Naive thymus-derived CD4-positive, alpha-beta T cell (primary cell): ENCODE measurements around the gene E2F6. TPM values are rescaled to one million over a fixed set of nuclear protein-coding genes. Genes with fewer than 3 reads are reported as not detected.

Experiments used
- ATAC-seq: fragments of 150-1000 bp; cut with Tn5 transposase; 2 replicates; pipeline ENCODE4 v1.10.0; 2021; ENCODE audit warnings: mild to moderate bottlenecking, moderate library complexity
- CTCF ChIA-PET: fragments of 350-600 bp; sonication (Branson Sonifier 250); formaldehyde crosslinking; loops from one replicate; lab custom pipeline; 2021; ENCODE audit warnings: antibody characterized with exemption; lab: Charles Lee
- POLR2A ChIA-PET: fragments of 350-600 bp; sonication (Branson Sonifier 250); formaldehyde crosslinking; loops from one replicate; lab custom pipeline; 2021; ENCODE audit warnings: antibody characterized with exemption, inconsistent platforms; lab: Charles Lee
- DNase-seq, 9 donors: peaks; one replicate each; pipeline versions ENCODE4 v3.0.0 to v3.0.0-alpha.2; 2020 to 2022; ENCODE audit warnings: mixed read lengths in 1 of 9
- H3K27ac ChIP-seq: one replicate; pipeline ENCODE4 v1.7.0; 2013; ENCODE audit warnings: mild to moderate bottlenecking, low read depth, low read length, moderate library complexity
- H3K27me3 ChIP-seq, 2 donors: one replicate each; pipeline ENCODE4 v1.7.0; 2013; ENCODE audit warnings: low read length in 2 of 2, mild to moderate bottlenecking in 2 of 2, moderate library complexity in 2 of 2; ENCODE audit not compliant: control insufficient read depth in 2 of 2, insufficient read depth in 2 of 2
- H3K36me3 ChIP-seq, 3 experiments: 1 replicate in 2 of 3; 2 replicates in 1 of 3; pipeline ENCODE4 v1.7.0; 2013; ENCODE audit warnings: low read length in 3 of 3, mild to moderate bottlenecking in 3 of 3, moderate library complexity in 1 of 3; ENCODE audit not compliant: insufficient read depth in 3 of 3, control insufficient read depth in 2 of 3
- H3K4me1 ChIP-seq, 2 donors: one replicate each; pipeline ENCODE4 v1.7.0; 2013; ENCODE audit warnings: low read length in 2 of 2, mild to moderate bottlenecking in 2 of 2, moderate library complexity in 1 of 2; ENCODE audit not compliant: control insufficient read depth in 2 of 2, insufficient read depth in 2 of 2
- H3K4me3 ChIP-seq: 2 replicates; pipeline ENCODE4 v1.7.0; 2013; ENCODE audit warnings: mild to moderate bottlenecking, low read length
- H3K9me3 ChIP-seq, 3 experiments: 1 replicate in 2 of 3; 2 replicates in 1 of 3; pipeline ENCODE4 v1.7.0; 2013; ENCODE audit warnings: low read length in 3 of 3; ENCODE audit not compliant: control insufficient read depth in 2 of 3
- H3K27ac Mint-ChIP-seq, 9 donors: one replicate each; pipeline ENCODE4 v1.8.0; 2020 to 2022; ENCODE audit warnings: mixed read lengths in 9 of 9, mild to moderate bottlenecking in 8 of 9, moderate library complexity in 5 of 9, inconsistent platforms in 2 of 9
- H3K27me3 Mint-ChIP-seq, 5 donors: one replicate each; pipeline ENCODE4 v1.8.0; 2021 to 2022; ENCODE audit warnings: mixed read lengths in 5 of 5, mild to moderate bottlenecking in 1 of 5
- H3K36me3 Mint-ChIP-seq, 5 donors: one replicate each; pipeline ENCODE4 v1.8.0; 2020 to 2022; ENCODE audit warnings: mixed read lengths in 5 of 5, mild to moderate bottlenecking in 3 of 5, inconsistent platforms in 1 of 5
- H3K4me1 Mint-ChIP-seq, 7 donors: one replicate each; pipeline ENCODE4 v1.8.0; 2020 to 2022; ENCODE audit warnings: mixed read lengths in 7 of 7, mild to moderate bottlenecking in 3 of 7, inconsistent platforms in 1 of 7
- H3K4me3 Mint-ChIP-seq, 10 donors: one replicate each; pipeline ENCODE4 v1.8.0; 2020 to 2022; ENCODE audit warnings: mild to moderate bottlenecking in 10 of 10, mixed read lengths in 10 of 10, moderate library complexity in 6 of 10, inconsistent platforms in 2 of 10
- H3K9me3 Mint-ChIP-seq, 11 donors: one replicate each; pipeline ENCODE4 v1.8.0; 2020 to 2022; ENCODE audit warnings: mixed read lengths in 11 of 11, mild to moderate bottlenecking in 4 of 11, inconsistent platforms in 1 of 11, moderate library complexity in 1 of 11
- intact Hi-C, 2 donors: fragments of 100-400 bp; cut with micrococcal nuclease; formaldehyde crosslinking; loops; one replicate each; pipeline ENCODE4 v1.15.1; 2023
- polyA plus RNA-seq, 2 donors: library from polyadenylated mRNA; unstranded; fragments of 300-500 nt; fragmentation: Illumina TruSeq; gene quantifications; one replicate each; pipeline ENCODE4 v1.2.3, GENCODE V29; 2021
- total RNA-seq, 6 experiments: library from RNA in 5 of 6; stranded (reverse) in 5 of 6; gene quantifications; 1 replicate in 5 of 6; 2 replicates in 1 of 6; pipeline ENCODE4 v1.2.3 and lab custom pipeline; 2021 to 2026

The E2F6 gene
- total and polyA plus RNA-seq, 7 experiments from 2014 or later: 3.1 to 11.6 (median 6.7) TPM

DNA sequence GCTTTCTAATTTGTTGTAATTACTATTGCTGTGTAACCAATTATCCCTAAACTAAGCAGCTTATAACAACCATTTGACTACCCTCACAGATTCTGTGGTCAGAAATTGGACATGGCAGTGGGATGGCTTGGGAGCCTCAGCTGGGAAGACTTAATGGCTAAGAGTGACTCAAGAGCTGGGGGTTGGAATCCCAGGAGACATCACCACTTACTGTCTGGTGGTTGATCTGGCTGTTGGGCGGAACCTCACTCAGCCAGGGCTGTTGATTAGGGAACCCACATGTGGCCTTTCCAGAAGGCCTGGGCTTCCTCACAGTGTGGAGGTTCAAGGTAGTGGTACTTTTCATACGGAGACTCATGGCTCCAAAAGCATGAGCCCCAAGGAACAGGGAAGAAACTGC, 49.8 kb downstream of the E2F6 start:
- no peaks in the 10 kb centered on the region for H3K27me3 ChIP-seq
- DNase-seq: no peak
- H3K9me3 ChIP-seq: peaks cover 0 to 8% (median 0%) of the 10 kb centered on the region in 3 experiments
- CTCF ChIA-PET: interaction anchor here (1.1 kb wide), 1 partner anchor 584 kb away, joined by 3 read pairs; no protein-coding TSS in a partner anchor
- H3K36me3 Mint-ChIP-seq: peaks cover 0 to 9% (median 4%) of the 10 kb centered on the region in 5 donors
- H3K9me3 Mint-ChIP-seq: peaks cover 0 to 28% (median 9%) of the 10 kb centered on the region in 11 donors
- no peak overlapping the region for H3K27ac Mint-ChIP-seq
- POLR2A ChIA-PET: no interaction called here
- intact Hi-C loops: no loop called here
- no peak overlapping the region for H3K4me3 Mint-ChIP-seq
- no peaks in the 10 kb centered on the region for H3K36me3 ChIP-seq
- no peaks in the 10 kb centered on the region for H3K4me1 ChIP-seq
- no peak overlapping the region for H3K4me3 ChIP-seq
- ATAC-seq: no peak
- H3K4me1 Mint-ChIP-seq: no peaks in the 10 kb centered on the region
- peaks cover 4 to 17% (median 12%) of the 10 kb centered on the region in 5 donors for H3K27me3 Mint-ChIP-seq
- no peak overlapping the region for H3K27ac ChIP-seq

DNA sequence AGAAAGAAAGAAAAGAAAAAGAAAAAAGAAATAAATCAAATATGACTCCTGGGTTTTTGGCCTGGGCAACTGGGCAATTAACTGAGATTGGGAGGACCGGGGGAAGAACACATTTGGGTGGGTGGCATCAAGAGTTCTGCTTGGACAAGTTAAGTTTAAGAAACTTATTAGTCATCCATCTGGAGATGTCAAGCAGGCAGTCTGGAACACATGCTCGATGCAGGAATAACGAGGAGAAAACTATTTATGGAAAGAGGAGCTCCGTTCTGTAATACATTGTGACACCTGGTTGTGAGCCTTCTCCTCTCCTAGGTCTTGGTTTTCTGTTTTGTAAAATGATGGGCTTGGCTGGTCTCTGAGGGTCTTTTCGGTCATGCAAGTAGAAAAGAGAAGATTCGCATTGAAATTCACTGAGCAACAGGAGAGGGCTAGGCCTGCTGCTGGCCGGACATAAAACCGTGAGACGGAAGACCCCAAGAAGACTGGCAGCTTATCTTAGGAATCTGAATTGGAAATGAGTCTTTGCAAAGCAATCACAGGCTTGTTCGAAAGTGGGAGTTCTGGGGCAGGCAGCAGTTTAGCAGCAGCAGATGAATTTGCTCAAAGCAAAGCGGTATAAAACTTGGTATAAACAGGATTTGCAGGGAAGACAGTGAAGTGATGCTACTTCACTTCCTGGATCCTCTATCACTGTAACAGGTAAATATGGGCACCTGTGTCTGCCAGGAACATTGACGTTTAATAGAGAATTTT, 51.4 kb downstream of the E2F6 start:
- Mint-ChIP-seq H3K27me3 (peaks cover 4 to 17% (median 15%) of the 10 kb centered on the region in 5 donors), H3K27ac (no peak overlapping the region), H3K4me3 (no peak overlapping the region), H3K36me3 (peaks cover 0 to 9% (median 4%) of the 10 kb centered on the region in 5 donors), H3K4me1 (no peaks in the 10 kb centered on the region), H3K9me3 (peaks cover 0 to 28% (median 9%) of the 10 kb centered on the region in 11 donors)
- intact Hi-C loops: no loop called here
- Histone ChIP-seq H3K36me3 (no peaks in the 10 kb centered on the region), H3K27me3 (no peaks in the 10 kb centered on the region), H3K9me3 (peaks cover 0 to 8% (median 0%) of the 10 kb centered on the region in 3 experiments), H3K4me1 (no peaks in the 10 kb centered on the region), H3K4me3 (no peak overlapping the region), H3K27ac (no peak overlapping the region)
- DNase-seq (no peak), ATAC-seq (no peak)
- ChIA-PET CTCF (no interaction called here), POLR2A (no interaction called here)

DNA sequence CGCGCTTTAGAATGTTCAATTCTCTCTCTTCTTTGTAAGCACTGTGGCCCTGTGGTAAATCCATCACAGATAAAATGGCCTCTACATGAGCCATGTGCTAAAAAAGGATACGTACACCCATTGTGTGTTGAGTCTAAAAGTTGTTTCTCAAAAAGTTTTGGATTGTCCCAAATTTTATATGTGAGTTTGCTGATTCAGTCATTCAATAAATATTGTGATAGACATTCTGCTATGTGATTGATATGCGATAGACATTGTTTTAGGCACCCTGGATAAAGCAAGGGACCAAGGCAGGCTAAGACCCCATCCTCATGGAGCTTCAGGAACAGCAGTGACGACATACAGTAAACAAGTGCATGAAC, 53.5 kb downstream of the E2F6 start:
- Mint-ChIP-seq H3K4me1 (no peaks in the 10 kb centered on the region), H3K27me3 (peaks cover 4 to 22% (median 19%) of the 10 kb centered on the region in 5 donors), H3K36me3 (peaks cover 0 to 4% (median 0%) of the 10 kb centered on the region in 5 donors), H3K9me3 (peaks cover 0 to 16% (median 3%) of the 10 kb centered on the region in 11 donors), H3K27ac (no peak overlapping the region), H3K4me3 (no peak overlapping the region)
- ATAC-seq (no peak), DNase-seq (no peak)
- Histone ChIP-seq H3K4me1 (no peaks in the 10 kb centered on the region), H3K27me3 (no peaks in the 10 kb centered on the region), H3K4me3 (no peak overlapping the region), H3K27ac (no peak overlapping the region), H3K36me3 (no peaks in the 10 kb centered on the region), H3K9me3 (no peaks in the 10 kb centered on the region)
- intact Hi-C loops: loop anchor here (1.0 kb wide), 2 partner anchors 178 to 280 kb away; no protein-coding TSS in a partner anchor
- ChIA-PET POLR2A (no interaction called here), CTCF (no interaction called here)

DNA sequence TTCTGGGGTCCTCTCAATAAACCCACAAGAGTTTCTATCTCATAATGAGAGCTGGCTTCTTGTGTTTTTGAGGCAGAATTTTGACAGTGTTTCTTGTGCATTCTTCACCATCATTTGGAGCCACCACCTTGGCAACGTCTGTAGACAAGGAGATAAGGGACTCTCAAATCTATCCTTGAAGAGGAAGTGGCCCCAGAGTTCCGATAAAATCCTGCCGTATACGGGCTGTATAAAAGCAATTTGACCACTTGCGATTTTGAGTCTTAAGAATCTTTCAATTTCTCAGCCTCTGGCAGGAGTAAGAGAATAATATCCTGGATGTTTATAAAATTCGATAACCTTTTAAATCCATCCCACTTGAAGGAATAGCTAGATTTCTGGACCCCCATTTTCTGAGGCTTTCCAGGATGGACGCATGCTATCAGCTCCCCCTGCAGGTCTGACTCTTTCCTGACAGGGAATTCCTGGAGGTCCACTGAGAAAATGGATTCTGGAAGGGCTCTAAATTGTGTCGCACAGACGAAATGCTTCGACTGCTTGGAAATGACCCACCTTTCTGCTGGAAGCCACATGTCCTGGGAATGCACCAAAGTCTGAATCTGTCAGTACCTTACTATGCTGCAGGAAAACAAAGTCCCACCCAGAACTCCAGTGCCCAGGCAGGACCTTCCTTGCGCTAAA, 54.1 kb downstream of the E2F6 start:
- intact Hi-C loops: loop anchor here (1.0 kb wide), 2 partner anchors 178 to 280 kb away; no protein-coding TSS in a partner anchor
- H3K4me1 ChIP-seq: no peaks in the 10 kb centered on the region
- no peak overlapping the region for H3K27ac ChIP-seq
- ChIA-PET CTCF (interaction anchor here (0.8 to 1.9 kb wide), 2 partner anchors 279 to 652 kb away, joined by 3 to 6 read pairs; a partner anchor contains a TSS), POLR2A (interaction anchor here (0.6 kb wide), 2 partner anchors 184 to 279 kb away, joined by 3 to 4 read pairs; no protein-coding TSS in a partner anchor)
- Mint-ChIP-seq H3K4me1 (no peaks in the 10 kb centered on the region), H3K4me3 (peak overlapping the region in 4 of 10 donors; percentile 18 to 40 (median 26)), H3K27me3 (peaks cover 4 to 22% (median 19%) of the 10 kb centered on the region in 5 donors), H3K9me3 (peaks cover 0 to 11% (median 3%) of the 10 kb centered on the region in 11 donors), H3K36me3 (peaks cover 0 to 4% (median 0%) of the 10 kb centered on the region in 5 donors), H3K27ac (no peak overlapping the region)
- DNase-seq (no peak), ATAC-seq (no peak)
- H3K9me3 ChIP-seq: no peaks in the 10 kb centered on the region
- no peaks in the 10 kb centered on the region for H3K36me3 ChIP-seq
- no peak overlapping the region for H3K4me3 ChIP-seq
- no peaks in the 10 kb centered on the region for H3K27me3 ChIP-seq

DNA sequence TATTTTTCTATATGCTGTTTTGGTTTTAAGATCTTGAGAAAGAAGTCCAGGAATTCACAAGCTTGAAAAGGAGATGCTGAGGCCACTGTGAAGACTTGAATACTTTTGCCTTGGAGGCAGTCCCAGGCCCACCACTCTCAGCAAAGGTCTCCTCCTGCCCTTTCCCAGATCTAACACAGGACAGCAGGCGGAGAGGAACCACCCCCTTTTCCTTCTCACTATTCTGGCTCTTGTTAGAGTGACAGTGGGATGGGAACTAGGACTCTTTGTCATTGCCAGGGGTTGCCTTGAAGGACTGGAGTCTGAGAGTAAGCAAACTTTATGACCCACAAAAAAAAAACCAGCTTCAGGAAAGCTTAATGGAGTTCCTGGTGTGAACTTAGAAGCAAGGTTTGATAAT, 54.7 kb downstream of the E2F6 start:
- H3K27me3 Mint-ChIP-seq: peaks cover 4 to 22% (median 19%) of the 10 kb centered on the region in 5 donors
- POLR2A ChIA-PET: interaction anchor here (0.6 kb wide), 2 partner anchors 183 to 278 kb away, joined by 3 to 4 read pairs; no protein-coding TSS in a partner anchor

DNA sequence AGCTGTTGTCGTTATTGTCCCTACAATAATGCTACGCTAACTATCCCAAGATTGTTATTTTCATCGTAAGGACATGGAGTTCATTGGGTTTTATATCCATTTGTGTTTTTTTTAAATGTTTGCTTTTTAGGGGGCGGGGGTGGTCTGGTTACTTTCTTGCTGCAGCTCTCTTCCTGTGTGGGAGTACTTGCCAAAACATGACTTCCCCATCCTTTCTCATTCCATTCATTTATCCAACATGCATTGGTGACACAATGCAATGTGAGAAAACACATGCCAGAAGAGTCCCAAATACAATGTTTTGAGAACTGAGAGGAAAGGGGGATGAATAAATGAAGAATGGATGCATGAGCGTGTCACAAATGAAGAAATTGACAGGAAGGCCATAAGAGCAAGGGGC, 55.9 kb downstream of the E2F6 start:
- Mint-ChIP-seq H3K27me3 (peaks cover 4 to 22% (median 15%) of the 10 kb centered on the region in 5 donors), H3K4me1 (no peaks in the 10 kb centered on the region), H3K9me3 (peaks cover 0 to 2% (median 0%) of the 10 kb centered on the region in 11 donors), H3K4me3 (no peak overlapping the region), H3K36me3 (peaks cover 0 to 3% (median 0%) of the 10 kb centered on the region in 5 donors), H3K27ac (no peak overlapping the region)
- Histone ChIP-seq H3K27me3 (no peaks in the 10 kb centered on the region), H3K27ac (no peak overlapping the region), H3K4me1 (no peaks in the 10 kb centered on the region), H3K4me3 (no peak overlapping the region), H3K9me3 (no peaks in the 10 kb centered on the region), H3K36me3 (no peaks in the 10 kb centered on the region)
- intact Hi-C loops: no loop called here
- DNase-seq (no peak), ATAC-seq (no peak)
- POLR2A ChIA-PET: no interaction called here
- CTCF ChIA-PET: no interaction called here

More for the DNA sequence above, 54.7 kb downstream of the E2F6 start:
- Histone ChIP-seq H3K4me3 (no peak overlapping the region), H3K4me1 (no peaks in the 10 kb centered on the region), H3K27ac (no peak overlapping the region), H3K27me3 (no peaks in the 10 kb centered on the region), H3K9me3 (no peaks in the 10 kb centered on the region), H3K36me3 (no peaks in the 10 kb centered on the region)
- ATAC-seq: no peak
- Mint-ChIP-seq H3K27ac (no peak overlapping the region), H3K9me3 (peaks cover 0 to 6% (median 2%) of the 10 kb centered on the region in 11 donors), H3K36me3 (peaks cover 0 to 4% (median 0%) of the 10 kb centered on the region in 5 donors), H3K4me3 (no peak overlapping the region), H3K4me1 (no peaks in the 10 kb centered on the region)
- intact Hi-C loops: no loop called here
- DNase-seq: no peak
- CTCF ChIA-PET: interaction anchor here (1.9 kb wide), 1 partner anchor 278 kb away, joined by 6 read pairs; a partner anchor contains a TSS
